GM12878 (cell line): Measurements from ENCODE around the gene MBD2. TPM values are rescaled to one million over a fixed set of nuclear protein-coding genes. Genes with fewer than 3 reads are reported as not detected.

Source experiments
- ATAC-seq: fragments of 200-7000 bp; cut with Tn5 transposase; 3 replicates; pipeline ENCODE4 v1.9.1; 2020; ENCODE audit warnings: mild to moderate bottlenecking, moderate library complexity
- BruUV-seq: library from RNA; stranded (reverse); fragments of 400-500 nt; replicated peaks from 2 replicates; lab custom pipeline; 2021; lab: Mats Ljungman, UMichigan
- CTCF ChIA-PET: fragments of 300-600 bp; sonication (Branson Sonifier 250); formaldehyde crosslinking; extraction: SDS; loops from one replicate; lab custom pipeline; 2021; ENCODE audit warnings: inconsistent platforms; lab: Yijun Ruan, JAX
- POLR2A ChIA-PET: fragments of 350-600 bp; formaldehyde crosslinking; extraction: SDS; loops from one replicate; lab custom pipeline; 2021; ENCODE audit warnings: inconsistent platforms; lab: Charles Lee
- RAD21 ChIA-PET: fragments of 300-600 bp; sonication (Branson Sonifier 250); formaldehyde crosslinking; loops from one replicate; lab custom pipeline; 2023; ENCODE audit warnings: antibody characterized with exemption; ENCODE audit not compliant: unreplicated experiment; lab: Charles Lee
- SMC1A ChIA-PET: fragments of 300-600 bp; sonication (Branson Sonifier 250); formaldehyde crosslinking; loops from one replicate; lab custom pipeline; 2023; ENCODE audit not compliant: unreplicated experiment, uncharacterized antibody; lab: Charles Lee
- DNase-seq: peaks from one replicate; pipeline ENCODE4 v3.0.0-alpha.2; 2011; ENCODE audit warnings: low read depth, low spot score
- FAIRE-seq: peaks from 3 replicates; lab custom pipeline; 2011; peaks lifted over from hg19 to GRCh38; lab: Jason Lieb, UNC
- H2AFZ ChIP-seq: 2 replicates; pipeline ENCODE4 v1.6.0; 2011; ENCODE audit warnings: low read depth, low read length, control low read depth; ENCODE audit not compliant: control insufficient read depth
- H3K27ac ChIP-seq: 2 replicates; pipeline ENCODE4 v1.5.1; 2011; ENCODE audit warnings: control low read depth; ENCODE audit not compliant: control insufficient read depth, insufficient read depth
- H3K27me3 ChIP-seq, 2 experiments: replicated peaks in 1 of 2; 2 replicates each; pipeline versions ENCODE4 v1.6.0 to v1.6.1; 2011; ENCODE audit warnings: low read length in 1 of 2; ENCODE audit not compliant: control insufficient read depth in 2 of 2, insufficient read depth in 2 of 2
- H3K36me3 ChIP-seq, 2 experiments: 2 replicates each; pipeline ENCODE4 v1.5.1; 2011; ENCODE audit warnings: low read length in 1 of 2; ENCODE audit not compliant: control insufficient read depth in 2 of 2, insufficient read depth in 2 of 2
- H3K4me1 ChIP-seq: 2 replicates; pipeline ENCODE4 v1.6.1; 2011; ENCODE audit warnings: mild to moderate bottlenecking, low read length, moderate library complexity, mixed read lengths; ENCODE audit not compliant: control insufficient read depth, insufficient read depth
- H3K4me2 ChIP-seq: 2 replicates; pipeline ENCODE4 v1.6.0; 2011; ENCODE audit warnings: control low read depth; ENCODE audit not compliant: control insufficient read depth, insufficient read depth
- H3K4me3 ChIP-seq: fragments of 200-600 bp; sonication (generic); 2 replicates; pipeline ENCODE4 v1.5.1; 2016
- H3K79me2 ChIP-seq: 2 replicates; pipeline ENCODE4 v1.6.0; 2011; ENCODE audit warnings: low read length; ENCODE audit not compliant: control insufficient read depth, insufficient read depth
- H3K9ac ChIP-seq: 2 replicates; pipeline ENCODE4 v1.8.0; 2011; ENCODE audit warnings: low read length, control low read depth, mixed read lengths; ENCODE audit not compliant: control insufficient read depth, insufficient read depth
- H3K9me3 ChIP-seq: replicated peaks from 3 replicates; pipeline ENCODE4 v1.5.1; 2011; ENCODE audit warnings: mild to moderate bottlenecking, low read length; ENCODE audit not compliant: control insufficient read depth, insufficient read depth
- H4K20me1 ChIP-seq: 2 replicates; pipeline ENCODE4 v1.6.0; 2011; ENCODE audit not compliant: control insufficient read depth, insufficient read depth
- BHLHE40 ChIP-seq, 2 experiments: fragments of 450-650 bp in 1 of 2; IDR thresholded peaks; 2 replicates each; pipeline ENCODE4 v1.6.1; 2011 to 2017; ENCODE audit warnings: low read depth in 2 of 2, borderline replicate concordance in 1 of 2, improper control_type of control experiment in 1 of 2, low read length in 1 of 2, mild to moderate bottlenecking in 1 of 2
- CBX5 ChIP-seq: sonication (generic); IDR thresholded peaks from 2 replicates; pipeline ENCODE4 v1.6.1; 2016; ENCODE audit warnings: low read depth, moderate library complexity, mild to moderate bottlenecking, inconsistent platforms
- CEBPB ChIP-seq, 2 experiments: fragments of 150-350 bp in 1 of 2; IDR thresholded peaks; 2 replicates each; pipeline ENCODE4 v1.6.1; 2012 to 2014; ENCODE audit warnings: low read depth in 2 of 2, low read length in 2 of 2, borderline replicate concordance in 1 of 2, inconsistent platforms in 1 of 2
- CEBPZ ChIP-seq: fragments of 150-350 bp; IDR thresholded peaks from 2 replicates; pipeline ENCODE4 v1.6.1; 2016; ENCODE audit warnings: low read depth, low read length
- EED ChIP-seq: sonication (generic); IDR thresholded peaks from 2 replicates; pipeline ENCODE4 v1.6.1; 2016; ENCODE audit warnings: antibody characterized with exemption, low read depth
- EZH2 ChIP-seq: IDR thresholded peaks from 2 replicates; pipeline ENCODE4 v1.6.1; 2012; ENCODE audit warnings: low read depth, mild to moderate bottlenecking, control low read depth, inconsistent platforms, low read length, borderline replicate concordance; ENCODE audit not compliant: control insufficient read depth
- GABPA ChIP-seq: IDR thresholded peaks from 2 replicates; pipeline ENCODE4 v1.6.1; 2014; ENCODE audit warnings: antibody characterized with exemption, low read depth, mild to moderate bottlenecking, inconsistent platforms
- HDAC2 ChIP-seq: fragments of 200-600 bp; sonication (generic); IDR thresholded peaks from 2 replicates; pipeline ENCODE4 v1.6.1; 2017
- IRF3 ChIP-seq: fragments of 450-650 bp; IDR thresholded peaks from 2 replicates; pipeline ENCODE4 v1.6.1; 2014; ENCODE audit warnings: mild to moderate bottlenecking
- KAT2A ChIP-seq: conservative IDR thresholded peaks from 2 replicates; pipeline ENCODE4 v1.6.1; 2011; ENCODE audit warnings: low read depth, low read length; ENCODE audit not compliant: control insufficient read depth
- MTA3 ChIP-seq: IDR thresholded peaks from 2 replicates; pipeline ENCODE4 v1.6.1; 2012; ENCODE audit warnings: low read length, inconsistent platforms, borderline replicate concordance
- POLR2AphosphoS5 ChIP-seq: IDR thresholded peaks from 2 replicates; pipeline ENCODE4 v1.6.1; 2011; ENCODE audit warnings: mild to moderate bottlenecking, low read length, inconsistent platforms
- RELA ChIP-seq: fragments of 450-650 bp; IDR thresholded peaks from 2 replicates; pipeline ENCODE4 v1.8.0; 2014; ENCODE audit warnings: borderline replicate concordance; ENCODE audit not compliant: partially characterized antibody
- SMC3 ChIP-seq: IDR thresholded peaks from 2 replicates; pipeline ENCODE4 v1.6.1; 2011; ENCODE audit warnings: low read length, improper control_type of control experiment, borderline replicate concordance
- SP1 ChIP-seq: IDR thresholded peaks from one replicate; pipeline ENCODE4 v1.6.1; 2011; ENCODE audit warnings: low read depth, low read length
- TCF3 ChIP-seq: IDR thresholded peaks from 2 replicates; pipeline ENCODE4 v1.6.1; 2012; ENCODE audit warnings: low read depth, mild to moderate bottlenecking, low read length, borderline replicate concordance; ENCODE audit not compliant: insufficient read depth
- ZBED1 ChIP-seq: IDR thresholded peaks from 2 replicates; pipeline ENCODE4 v1.6.1; 2016; ENCODE audit warnings: borderline replicate concordance
- ZNF384 ChIP-seq: IDR thresholded peaks from 2 replicates; pipeline ENCODE4 v1.6.1; 2012; ENCODE audit warnings: low read depth, mild to moderate bottlenecking, low read length, improper control_type of control experiment, borderline replicate concordance
- WGBS: methylation state at CpG from one replicate; pipeline ENCODE4 v1.1.6; 2016; ENCODE audit warnings: low lambda C conversion rate; ENCODE audit not compliant: insufficient replicate concordance, insufficient coverage; ENCODE audit errors: missing lambda C conversion rate; 5-methylcytosine and 5-hydroxymethylcytosine counted together
- in situ Hi-C: fragments of 300-500 bp; cut with MboI; formaldehyde crosslinking; loops from 9 replicates; pipeline ENCODE4 v1.14.3; 2018; ENCODE audit warnings: mixed read lengths
- intact Hi-C: fragments of 100-400 bp; cut with micrococcal nuclease; formaldehyde crosslinking; loops from one replicate; pipeline ENCODE4 v1.14.2; 2022; ENCODE audit not compliant: unreplicated experiment
- polyA plus RNA-seq, 11 experiments: library from polyadenylated mRNA; depleted of rRNA in 4 of 11; unstranded in 6 of 11; stranded (reverse) in 5 of 11; fragments of >200 nt; fragmentation: Nextera tagmentation in 4 of 11; fragmentation: Illumina TruSeq in 1 of 11; extraction: Ambion mirVana in 4 of 11; extraction: Trizol in 1 of 11; gene quantifications; 1 replicate in 1 of 11; 2 replicates in 10 of 11; pipeline versions ENCODE4 v1.2.1 to v1.2.3, GENCODE V29; 2011 to 2016; ENCODE audit warnings: inconsistent platforms in 2 of 11, missing spikeins in 2 of 11, low read depth in 1 of 11
- total RNA-seq, 4 experiments: library from RNA; depleted of rRNA in 3 of 4; stranded (reverse); fragments of >200 nt in 3 of 4; fragmentation: Illumina TruSeq in 1 of 4; extraction: Trizol in 1 of 4; gene quantifications; 2 replicates each; pipeline versions ENCODE4 v1.2.1 to v1.2.3, GENCODE V29; 2013 to 2021
- TF ChIP-seq, protein P1 (sequence below): fragments of 450-650 bp; IDR thresholded peaks from 2 replicates; pipeline ENCODE4 v1.6.1; 2017; ENCODE audit warnings: mild to moderate bottlenecking

MBD2 gene
- total and polyA plus RNA-seq, 10 of the 15 experiments (the other 5 are each of a cell fraction or from before 2014, with no cell fraction given): 24.1 to 276 (median 57.9) TPM

DNA sequence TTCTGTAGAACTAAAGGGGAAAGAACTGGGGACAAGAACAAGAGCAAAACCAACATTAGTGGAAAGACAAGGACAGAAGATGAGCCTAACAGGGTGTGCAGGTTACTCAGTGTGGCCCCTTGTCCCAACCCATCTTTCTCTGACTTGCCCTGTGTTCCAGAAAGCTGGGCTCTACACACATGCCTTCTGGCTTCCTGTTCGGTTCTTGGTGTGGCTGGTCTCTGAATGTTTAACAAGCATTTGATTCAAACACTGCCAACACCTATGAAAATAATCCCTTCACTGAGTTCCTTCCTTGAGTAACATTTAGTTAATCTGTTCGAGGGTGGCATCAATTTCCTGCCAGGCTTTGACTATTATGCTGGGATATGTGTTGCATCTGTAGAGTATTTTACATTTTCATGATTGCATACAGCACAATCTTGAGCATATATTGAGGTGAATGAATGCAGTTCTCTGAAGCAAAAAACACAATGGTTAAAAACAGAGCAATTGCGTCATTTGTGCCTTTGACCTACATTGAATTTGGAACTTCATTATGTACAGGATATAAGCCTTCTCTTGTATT is 83.3 kb downstream of the MBD2 start:
- Histone ChIP-seq H3K4me3 (no peak overlapping the region), H3K79me2 (no peaks in the 10 kb centered on the region), H3K36me3 (peaks cover 0 to 2% of the 10 kb centered on the region in 2 experiments; a peak in 1 of 4 replicates), H2AFZ (no peak overlapping the region), H4K20me1 (no peaks in the 10 kb centered on the region), H3K27me3 (no peaks in the 10 kb centered on the region), H3K9me3 (peaks cover 2% of the 10 kb centered on the region; the same call in 1 of the 3 replicates), H3K4me2 (no peak overlapping the region), H3K9ac (no peak overlapping the region), H3K27ac (no peak overlapping the region), H3K4me1 (no peaks in the 10 kb centered on the region)
- in situ Hi-C loops (no loop called here), intact Hi-C loops (no loop called here)
- POLR2A ChIA-PET: no interaction called here
- no TSS peak for BruUV-seq
- DNase-seq (no peak), ATAC-seq (no peak), FAIRE-seq (no peak)
- CTCF ChIA-PET: interaction anchor here (0.7 to 2.5 kb wide), 2 partner anchors 21 to 448 kb away, joined by 3 to 5 read pairs; no protein-coding TSS in a partner anchor
- 98% methylated on average over 3 of the region's 3 CpGs for WGBS
- TF ChIP-seq SP1 (no peak), RELA (no peak), ZBED1 (no peak), KAT2A (no peak), IRF3 (no peak), CEBPB (IDR thresholded peaks at IDR 0.05; ENCODE audit: borderline replicate concordance in 1 of 2, low read depth in 2 of 2, low read length in 2 of 2) (no peak), HDAC2 (no peak), EZH2 (no peak), CBX5 (no peak), GABPA (no peak), TCF3 (no peak), POLR2AphosphoS5 (no peak), CEBPZ (no peak), ZNF384 (no peak), MTA3 (no peak), SMC3 (no peak), EED (no peak), BHLHE40 (IDR thresholded peaks at IDR 0.05; ENCODE audit: borderline replicate concordance in 1 of 2, low read depth in 2 of 2, low read length in 1 of 2) (no peak)
- TF ChIP-seq, protein P1, sequence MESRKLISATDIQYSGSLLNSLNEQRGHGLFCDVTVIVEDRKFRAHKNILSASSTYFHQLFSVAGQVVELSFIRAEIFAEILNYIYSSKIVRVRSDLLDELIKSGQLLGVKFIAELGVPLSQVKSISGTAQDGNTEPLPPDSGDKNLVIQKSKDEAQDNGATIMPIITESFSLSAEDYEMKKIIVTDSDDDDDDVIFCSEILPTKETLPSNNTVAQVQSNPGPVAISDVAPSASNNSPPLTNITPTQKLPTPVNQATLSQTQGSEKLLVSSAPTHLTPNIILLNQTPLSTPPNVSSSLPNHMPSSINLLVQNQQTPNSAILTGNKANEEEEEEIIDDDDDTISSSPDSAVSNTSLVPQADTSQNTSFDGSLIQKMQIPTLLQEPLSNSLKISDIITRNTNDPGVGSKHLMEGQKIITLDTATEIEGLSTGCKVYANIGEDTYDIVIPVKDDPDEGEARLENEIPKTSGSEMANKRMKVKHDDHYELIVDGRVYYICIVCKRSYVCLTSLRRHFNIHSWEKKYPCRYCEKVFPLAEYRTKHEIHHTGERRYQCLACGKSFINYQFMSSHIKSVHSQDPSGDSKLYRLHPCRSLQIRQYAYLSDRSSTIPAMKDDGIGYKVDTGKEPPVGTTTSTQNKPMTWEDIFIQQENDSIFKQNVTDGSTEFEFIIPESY: no peak
- RAD21 ChIA-PET: no interaction called here
- SMC1A ChIA-PET: no interaction called here
